ENCODE results near the gene STAT5A.

GRCh38 chr17:42313389-42313772, 25.1 kb downstream of the STAT5A start:
- TF ChIP-seq CTCF (IDR thresholded peaks at IDR 0.05): no peak
- TF ChIP-seq POLR2A (IDR thresholded peaks at IDR 0.05): no peak

Data from thyroid gland (tissue), 4 donors.